ENCODE measurements around the gene BAG3. TPM values are rescaled to one million over a fixed set of nuclear protein-coding genes. Genes with fewer than 3 reads are reported as not detected.

Gene BAG3
- total RNA-seq, 1 donor from 2014 or later = 4.3 TPM

GRCh38 chr10:119609516-119609915 is 41.7 kb upstream of the BAG3 start:
- H3K36me3 Mint-ChIP-seq (ENCODE audit: low read depth) = no peaks in the 10 kb centered on the region
- peaks cover 3% of the 10 kb centered on the region for H3K4me1 Mint-ChIP-seq
- no peak overlapping the region for H3K4me3 Mint-ChIP-seq
- no peak for ATAC-seq (ENCODE audit: low read depth)
- no peak for TF ChIP-seq CTCF (IDR thresholded peaks at IDR 0.05)
- POLR2A ChIA-PET = no interaction called here
- peaks cover 6% of the 10 kb centered on the region for H3K27me3 Mint-ChIP-seq
- CTCF ChIA-PET = no interaction called here
- DNase-seq = no peak
- no peak overlapping the region for H3K27ac Mint-ChIP-seq
- H3K9me3 Mint-ChIP-seq = no peaks in the 10 kb centered on the region
- intact Hi-C loops (cut with micrococcal nuclease) = loop anchor here (2.0 kb wide), 1 partner anchor 727 kb away; no protein-coding TSS in a partner anchor

- TF ChIP-seq CTCF (IDR thresholded peaks at IDR 0.05) = no peak
- Mint-ChIP-seq H3K4me3 (no peak overlapping the region), H3K27ac (no peak overlapping the region), H3K4me1 (peaks cover 3% of the 10 kb centered on the region), H3K27me3 (peaks cover 6% of the 10 kb centered on the region), H3K36me3 (ENCODE audit: low read depth) (no peaks in the 10 kb centered on the region), H3K9me3 (no peaks in the 10 kb centered on the region)
- ATAC-seq (ENCODE audit: low read depth) = no peak
- ChIA-PET CTCF (no interaction called here), POLR2A (no interaction called here)
- intact Hi-C loops (cut with micrococcal nuclease) = no loop called here
- DNase-seq = no peak
These were observed 39.7 kb upstream of the BAG3 start for GRCh38 chr10:119611433-119611832.

GRCh38 chr10:119613741-119614140 is 37.4 kb upstream of the BAG3 start:
- intact Hi-C loops (cut with micrococcal nuclease) = no loop called here
- ChIA-PET CTCF (no interaction called here), POLR2A (no interaction called here)
- Mint-ChIP-seq H3K4me3 (no peak overlapping the region), H3K27ac (no peak overlapping the region), H3K36me3 (ENCODE audit: low read depth) (no peaks in the 10 kb centered on the region), H3K9me3 (no peaks in the 10 kb centered on the region), H3K27me3 (peaks cover 3% of the 10 kb centered on the region), H3K4me1 (peaks cover 4% of the 10 kb centered on the region)
- no peak for ATAC-seq (ENCODE audit: low read depth)
- DNase-seq = no peak
- TF ChIP-seq CTCF (IDR thresholded peaks at IDR 0.05) = no peak

- Mint-ChIP-seq H3K9me3 (no peaks in the 10 kb centered on the region), H3K27ac (no peak overlapping the region), H3K27me3 (peaks cover 3% of the 10 kb centered on the region), H3K4me3 (no peak overlapping the region), H3K36me3 (ENCODE audit: low read depth) (no peaks in the 10 kb centered on the region), H3K4me1 (peaks cover 4% of the 10 kb centered on the region)
- ATAC-seq (ENCODE audit: low read depth) = no peak
- intact Hi-C loops (cut with micrococcal nuclease) = no loop called here
- ChIA-PET CTCF (no interaction called here), POLR2A (no interaction called here)
- no peak for TF ChIP-seq CTCF (IDR thresholded peaks at IDR 0.05)
- no peak for DNase-seq
These were observed 36.5 kb upstream of the BAG3 start for GRCh38 chr10:119614686-119615085.

GRCh38 chr10:119616882-119617570 is 34.2 kb upstream of the BAG3 start:
- DNase-seq = no peak

More at GRCh38 chr10:119616882-119617570, 34.2 kb upstream of the BAG3 start:
- ChIA-PET CTCF (no interaction called here), POLR2A (interaction anchor here (0.6 kb wide), 1 partner anchor 10 kb away, joined by 7 read pairs; no protein-coding TSS in a partner anchor)
- H3K27me3 Mint-ChIP-seq = peaks cover 3% of the 10 kb centered on the region
- intact Hi-C loops (cut with micrococcal nuclease) = no loop called here
- no peaks in the 10 kb centered on the region for H3K36me3 Mint-ChIP-seq (ENCODE audit: low read depth)
- H3K4me1 Mint-ChIP-seq = peaks cover 4% of the 10 kb centered on the region
- H3K4me3 Mint-ChIP-seq = no peak overlapping the region
- no peak overlapping the region for H3K27ac Mint-ChIP-seq
- H3K9me3 Mint-ChIP-seq = no peaks in the 10 kb centered on the region
- TF ChIP-seq CTCF (IDR thresholded peaks at IDR 0.05) = no peak
- ATAC-seq (ENCODE audit: low read depth) = no peak

All from activated B cell treated with CpG ODN at 0.5 μM for 24 hours (primary cell).